ENCODE data around the gene CPSF3.

DNA sequence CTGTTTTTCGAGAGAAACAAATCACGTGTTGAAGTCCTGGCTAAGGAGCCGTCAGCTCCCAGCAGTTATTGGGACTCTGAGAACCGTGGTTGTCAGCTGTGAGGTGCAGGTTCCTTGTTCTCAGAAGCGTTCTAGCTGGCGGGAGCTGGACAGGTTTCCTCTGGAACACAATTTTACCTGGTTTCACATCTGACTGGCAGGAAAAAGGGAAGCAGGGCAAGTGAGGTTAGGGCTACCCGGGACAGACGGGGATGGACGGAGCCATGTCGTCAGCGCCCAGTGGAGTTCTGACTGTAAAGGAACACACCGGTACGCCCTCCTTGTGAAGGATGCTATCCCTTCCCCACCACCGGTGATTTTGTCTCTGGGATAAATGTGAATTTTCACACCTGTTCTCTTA lies 26.3 kb upstream of the CPSF3 start:
- TF ChIP-seq, protein P1, sequence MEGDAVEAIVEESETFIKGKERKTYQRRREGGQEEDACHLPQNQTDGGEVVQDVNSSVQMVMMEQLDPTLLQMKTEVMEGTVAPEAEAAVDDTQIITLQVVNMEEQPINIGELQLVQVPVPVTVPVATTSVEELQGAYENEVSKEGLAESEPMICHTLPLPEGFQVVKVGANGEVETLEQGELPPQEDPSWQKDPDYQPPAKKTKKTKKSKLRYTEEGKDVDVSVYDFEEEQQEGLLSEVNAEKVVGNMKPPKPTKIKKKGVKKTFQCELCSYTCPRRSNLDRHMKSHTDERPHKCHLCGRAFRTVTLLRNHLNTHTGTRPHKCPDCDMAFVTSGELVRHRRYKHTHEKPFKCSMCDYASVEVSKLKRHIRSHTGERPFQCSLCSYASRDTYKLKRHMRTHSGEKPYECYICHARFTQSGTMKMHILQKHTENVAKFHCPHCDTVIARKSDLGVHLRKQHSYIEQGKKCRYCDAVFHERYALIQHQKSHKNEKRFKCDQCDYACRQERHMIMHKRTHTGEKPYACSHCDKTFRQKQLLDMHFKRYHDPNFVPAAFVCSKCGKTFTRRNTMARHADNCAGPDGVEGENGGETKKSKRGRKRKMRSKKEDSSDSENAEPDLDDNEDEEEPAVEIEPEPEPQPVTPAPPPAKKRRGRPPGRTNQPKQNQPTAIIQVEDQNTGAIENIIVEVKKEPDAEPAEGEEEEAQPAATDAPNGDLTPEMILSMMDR (IDR thresholded peaks at IDR 0.05) = no peak
- no peak for TF ChIP-seq POLR2A (IDR thresholded peaks at IDR 0.05)
